ENCODE results near the gene MYO1B.
A peak's percentile ranks its signal among the peaks of the same experiment; 100 is the strongest.

Gene MYO1B

DNA sequence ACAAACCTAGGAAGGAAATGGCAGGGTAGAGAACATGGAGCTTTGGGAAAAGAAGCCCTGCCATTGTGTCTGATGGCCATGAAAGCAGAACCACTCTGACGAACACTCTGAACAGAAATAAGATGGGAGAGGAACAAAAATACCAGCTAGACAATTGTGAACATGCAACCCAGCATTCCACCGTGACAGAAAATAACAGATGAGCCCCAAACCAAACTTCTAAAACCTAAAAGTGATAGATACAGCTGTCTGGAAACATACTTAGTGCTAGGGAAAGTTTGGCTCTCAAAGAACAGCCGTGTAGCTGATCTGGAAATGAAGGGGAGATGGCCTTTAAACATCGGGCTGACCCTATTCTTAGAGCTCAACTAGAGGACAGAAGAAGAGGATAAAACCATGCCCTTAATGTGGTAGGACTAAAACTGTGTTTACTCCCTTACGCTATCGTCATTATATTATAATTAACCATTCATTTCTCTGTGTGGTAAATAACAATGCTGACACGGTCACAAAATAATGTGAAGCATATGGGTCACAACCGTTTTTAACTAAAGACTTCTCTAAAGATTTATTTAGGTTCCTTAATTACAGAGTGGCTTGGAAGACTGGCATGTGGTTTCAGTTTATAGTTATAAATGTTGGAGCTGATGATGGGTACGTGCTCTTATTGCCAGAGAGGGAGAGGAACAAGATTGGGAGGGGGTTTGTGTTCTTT is 80.6 kb downstream of the MYO1B start:
- Histone ChIP-seq H3K4me1 (ENCODE audit: control insufficient read depth in 5 of 5, insufficient read depth in 5 of 5, low read length in 5 of 5) (peaks cover 3 to 22% (median 9%) of the 10 kb centered on the region in 5 donors), H3K9ac (ENCODE audit: low read length in 5 of 5) (no peak overlapping the region), H3K27ac (ENCODE audit: low read depth, low read length) (no peak overlapping the region), H3K4me3 (ENCODE audit: low read depth in 1 of 5, low read length in 5 of 5) (no peak overlapping the region), H3K36me3 (ENCODE audit: control insufficient read depth in 5 of 5, insufficient read depth in 5 of 5, low read length in 5 of 5) (peaks cover 0 to 6% (median 0%) of the 10 kb centered on the region in 5 donors), H3K27me3 (ENCODE audit: control insufficient read depth in 5 of 5, insufficient read depth in 4 of 5, low read length in 5 of 5) (no peaks in the 10 kb centered on the region), H3K9me3 (ENCODE audit: control insufficient read depth in 5 of 5, low read length in 5 of 5) (no peaks in the 10 kb centered on the region)

DNA sequence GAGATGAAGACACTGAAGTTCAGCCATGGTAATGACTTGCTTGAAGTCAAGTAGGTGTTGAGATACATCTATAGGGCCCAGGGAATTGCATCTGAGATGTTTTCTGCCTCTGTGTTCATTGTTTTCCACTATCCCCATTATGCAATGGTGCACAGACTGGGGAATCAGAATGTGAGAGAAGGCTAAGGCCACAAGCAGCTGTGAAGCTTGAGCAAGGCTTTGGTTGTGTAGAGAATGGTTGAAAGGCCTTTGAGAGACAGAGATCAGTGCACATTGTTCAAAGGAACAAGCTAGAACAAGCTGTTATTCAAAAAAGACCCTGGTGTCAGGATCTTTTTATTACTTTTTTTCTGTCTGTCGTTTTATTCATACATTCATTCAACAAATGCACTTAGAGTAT is 82.3 kb downstream of the MYO1B start:
- H3K9ac ChIP-seq (ENCODE audit: low read length in 5 of 5), result no peak overlapping the region
- no peaks in the 10 kb centered on the region for H3K27me3 ChIP-seq (ENCODE audit: control insufficient read depth in 5 of 5, insufficient read depth in 4 of 5, low read length in 5 of 5)
- no peaks in the 10 kb centered on the region for H3K9me3 ChIP-seq (ENCODE audit: control insufficient read depth in 5 of 5, low read length in 5 of 5)
- no peak overlapping the region for H3K27ac ChIP-seq (ENCODE audit: low read depth, low read length)
- no peak overlapping the region for H3K4me3 ChIP-seq (ENCODE audit: low read depth in 1 of 5, low read length in 5 of 5)
- H3K36me3 ChIP-seq (ENCODE audit: control insufficient read depth in 5 of 5, insufficient read depth in 5 of 5, low read length in 5 of 5), result peaks cover 0 to 6% (median 0%) of the 10 kb centered on the region in 5 donors
- H3K4me1 ChIP-seq (ENCODE audit: control insufficient read depth in 5 of 5, insufficient read depth in 5 of 5, low read length in 5 of 5), result peaks cover 0 to 5% (median 0%) of the 10 kb centered on the region in 5 donors

DNA sequence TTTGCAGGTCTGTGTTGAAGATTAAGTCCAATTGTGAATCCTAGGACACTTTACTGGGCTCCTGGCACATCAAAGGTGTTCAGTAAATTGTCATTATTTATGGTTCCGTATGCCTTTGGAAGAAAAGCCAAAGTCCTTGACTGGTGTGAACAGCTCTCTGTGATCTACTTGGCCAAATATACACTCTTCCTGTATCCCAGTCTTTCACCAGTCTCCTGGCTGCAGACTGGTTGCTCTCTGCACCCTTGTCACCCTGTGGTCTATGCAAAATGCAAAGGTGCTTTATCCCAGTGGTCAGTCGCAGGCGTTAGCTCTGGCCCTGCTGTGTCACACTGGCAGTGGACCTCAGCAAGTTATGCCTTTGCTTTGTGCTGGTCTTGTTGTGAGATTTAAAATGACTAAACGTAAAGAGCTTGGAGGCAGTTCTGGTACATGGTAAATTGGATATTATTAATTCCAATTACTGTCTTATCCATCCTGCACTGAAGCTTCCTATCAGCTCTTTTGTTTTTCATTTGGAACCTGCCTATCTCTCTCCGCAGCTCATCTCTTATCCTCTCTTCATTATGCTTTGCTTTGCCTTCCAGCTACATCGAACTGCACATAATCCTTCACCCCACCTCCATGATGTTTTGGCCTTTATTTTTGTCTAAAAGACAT is 83.1 kb downstream of the MYO1B start:
- no peaks in the 10 kb centered on the region for H3K9me3 ChIP-seq (ENCODE audit: control insufficient read depth in 5 of 5, low read length in 5 of 5)
- peaks cover 0 to 6% (median 0%) of the 10 kb centered on the region in 5 donors for H3K36me3 ChIP-seq (ENCODE audit: control insufficient read depth in 5 of 5, insufficient read depth in 5 of 5, low read length in 5 of 5)
- no peaks in the 10 kb centered on the region for H3K4me1 ChIP-seq (ENCODE audit: control insufficient read depth in 5 of 5, insufficient read depth in 5 of 5, low read length in 5 of 5)
- H3K27ac ChIP-seq (ENCODE audit: low read depth, low read length), result no peak overlapping the region
- H3K27me3 ChIP-seq (ENCODE audit: control insufficient read depth in 5 of 5, insufficient read depth in 4 of 5, low read length in 5 of 5), result no peaks in the 10 kb centered on the region
- H3K9ac ChIP-seq (ENCODE audit: low read length in 5 of 5), result no peak overlapping the region
- no peak overlapping the region for H3K4me3 ChIP-seq (ENCODE audit: low read depth in 1 of 5, low read length in 5 of 5)

DNA sequence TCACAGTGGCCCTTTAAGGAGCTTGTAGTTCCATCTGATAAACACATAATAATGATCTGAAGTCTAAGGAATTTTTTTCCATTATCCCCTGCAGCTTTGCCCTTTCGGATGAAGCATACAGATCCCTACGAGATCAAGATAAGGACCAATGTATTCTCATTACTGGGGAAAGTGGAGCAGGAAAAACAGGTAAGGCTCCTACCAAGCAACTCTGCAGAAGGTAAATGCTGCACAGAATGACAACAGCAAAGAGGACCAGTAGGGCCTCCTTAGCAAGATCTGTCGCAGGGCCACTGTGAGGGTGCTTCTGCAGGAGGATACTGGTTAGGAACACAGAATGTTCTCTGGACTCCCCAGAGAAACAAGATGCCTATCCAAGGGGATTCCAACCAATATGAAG is 84.6 kb downstream of the MYO1B start:
- no peak overlapping the region for H3K4me3 ChIP-seq (ENCODE audit: low read depth in 1 of 5, low read length in 5 of 5)
- peaks cover 0 to 2% (median 0%) of the 10 kb centered on the region in 5 donors for H3K4me1 ChIP-seq (ENCODE audit: control insufficient read depth in 5 of 5, insufficient read depth in 5 of 5, low read length in 5 of 5)
- no peaks in the 10 kb centered on the region for H3K9me3 ChIP-seq (ENCODE audit: control insufficient read depth in 5 of 5, low read length in 5 of 5)
- H3K27ac ChIP-seq (ENCODE audit: low read depth, low read length), result no peak overlapping the region
- H3K36me3 ChIP-seq (ENCODE audit: control insufficient read depth in 5 of 5, insufficient read depth in 5 of 5, low read length in 5 of 5), result peaks cover 0 to 6% (median 0%) of the 10 kb centered on the region in 5 donors
- no peaks in the 10 kb centered on the region for H3K27me3 ChIP-seq (ENCODE audit: control insufficient read depth in 5 of 5, insufficient read depth in 4 of 5, low read length in 5 of 5)
- H3K9ac ChIP-seq (ENCODE audit: low read length in 5 of 5), result no peak overlapping the region

DNA sequence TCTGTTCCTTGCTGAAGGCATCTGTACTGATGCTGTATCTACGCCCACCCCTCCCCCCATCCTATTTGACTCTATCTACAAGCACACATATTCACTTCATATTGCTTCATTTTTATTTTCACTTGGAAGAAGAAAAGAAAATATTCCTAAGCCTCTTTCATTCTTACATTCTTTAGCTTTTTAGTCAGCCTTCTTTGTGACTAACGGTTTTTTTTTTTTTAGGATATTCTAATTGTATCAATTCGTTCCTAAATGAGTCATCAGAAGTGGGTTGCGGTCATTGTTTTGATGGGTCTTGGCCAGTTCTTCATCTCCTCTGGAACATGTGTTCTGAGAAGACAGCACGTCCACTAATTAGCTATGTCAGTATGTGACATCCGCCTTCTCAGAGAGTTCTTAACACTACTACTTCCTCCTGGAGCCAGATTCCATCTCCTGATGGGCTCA is 88.7 kb downstream of the MYO1B start:
- no peaks in the 10 kb centered on the region for H3K9me3 ChIP-seq (ENCODE audit: control insufficient read depth in 5 of 5, low read length in 5 of 5)

DNA sequence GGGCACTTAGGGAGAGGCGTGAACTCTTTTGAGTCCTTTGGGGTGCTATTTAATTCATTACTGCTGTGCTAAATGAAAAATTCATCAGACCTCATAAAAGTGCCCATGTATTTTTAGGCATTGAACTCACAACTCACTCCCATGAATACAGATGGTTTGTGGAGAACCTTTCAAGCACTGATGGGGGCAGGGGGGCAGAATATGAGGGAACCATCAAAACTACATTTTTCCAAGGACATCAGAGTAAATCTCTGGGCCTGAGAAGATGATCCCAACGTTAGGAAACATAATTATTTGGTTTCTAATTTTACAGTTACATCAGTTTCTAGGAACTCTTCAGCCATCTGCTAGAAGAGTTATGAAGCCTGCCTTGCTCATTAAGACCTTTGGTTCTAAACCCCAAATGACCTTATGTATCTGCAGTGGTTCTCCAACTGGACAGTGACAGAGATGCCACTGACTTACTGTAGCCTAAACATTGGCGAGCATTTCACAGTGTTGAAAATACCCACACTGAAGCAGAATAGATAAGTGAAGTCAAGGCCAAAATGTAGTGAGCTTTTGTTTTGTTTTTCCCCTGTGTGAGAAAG is 90.8 kb downstream of the MYO1B start:
- Histone ChIP-seq H3K27me3 (ENCODE audit: control insufficient read depth in 5 of 5, insufficient read depth in 4 of 5, low read length in 5 of 5) (no peaks in the 10 kb centered on the region), H3K9ac (ENCODE audit: low read length in 5 of 5) (no peak overlapping the region), H3K36me3 (ENCODE audit: control insufficient read depth in 5 of 5, insufficient read depth in 5 of 5, low read length in 5 of 5) (peaks cover 0 to 2% (median 0%) of the 10 kb centered on the region in 5 donors), H3K9me3 (ENCODE audit: control insufficient read depth in 5 of 5, low read length in 5 of 5) (no peaks in the 10 kb centered on the region), H3K27ac (ENCODE audit: low read depth, low read length) (no peak overlapping the region), H3K4me1 (ENCODE audit: control insufficient read depth in 5 of 5, insufficient read depth in 5 of 5, low read length in 5 of 5) (peaks cover 0 to 6% (median 0%) of the 10 kb centered on the region in 5 donors), H3K4me3 (ENCODE audit: low read depth in 1 of 5, low read length in 5 of 5) (no peak overlapping the region)

More for the DNA sequence above, 88.7 kb downstream of the MYO1B start:
- peak overlapping the region; percentile 28 for H3K27ac ChIP-seq (ENCODE audit: low read depth, low read length)
- H3K27me3 ChIP-seq (ENCODE audit: control insufficient read depth in 5 of 5, insufficient read depth in 4 of 5, low read length in 5 of 5), result no peaks in the 10 kb centered on the region
- peaks cover 0 to 6% (median 0%) of the 10 kb centered on the region in 5 donors for H3K36me3 ChIP-seq (ENCODE audit: control insufficient read depth in 5 of 5, insufficient read depth in 5 of 5, low read length in 5 of 5)
- H3K4me1 ChIP-seq (ENCODE audit: control insufficient read depth in 5 of 5, insufficient read depth in 5 of 5, low read length in 5 of 5), result peaks cover 0 to 6% (median 0%) of the 10 kb centered on the region in 5 donors
- H3K4me3 ChIP-seq (ENCODE audit: low read depth in 1 of 5, low read length in 5 of 5), result no peak overlapping the region
- H3K9ac ChIP-seq (ENCODE audit: low read length in 5 of 5), result no peak overlapping the region

DNA sequence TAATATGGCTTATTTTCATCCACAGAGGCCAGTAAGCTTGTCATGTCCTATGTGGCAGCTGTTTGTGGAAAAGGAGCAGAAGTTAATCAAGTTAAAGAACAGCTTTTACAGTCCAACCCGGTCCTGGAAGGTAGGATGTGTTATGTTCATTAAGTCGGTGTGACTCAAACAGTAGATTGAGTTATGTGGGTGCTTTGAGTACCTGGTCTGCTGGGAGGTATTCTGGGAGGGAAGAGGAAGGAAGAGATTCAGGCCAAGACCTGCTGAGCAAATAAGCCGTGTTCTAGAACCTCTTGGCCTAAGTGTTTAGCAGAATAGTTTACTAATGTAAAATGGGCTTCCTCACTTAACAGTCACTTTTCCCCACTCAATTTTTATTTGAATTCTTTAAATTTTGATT is 96.2 kb downstream of the MYO1B start:
- no peak overlapping the region for H3K4me3 ChIP-seq (ENCODE audit: low read depth in 1 of 5, low read length in 5 of 5)
- peaks cover 0 to 5% (median 0%) of the 10 kb centered on the region in 5 donors for H3K36me3 ChIP-seq (ENCODE audit: control insufficient read depth in 5 of 5, insufficient read depth in 5 of 5, low read length in 5 of 5)
- no peaks in the 10 kb centered on the region for H3K9me3 ChIP-seq (ENCODE audit: control insufficient read depth in 5 of 5, low read length in 5 of 5)
- H3K4me1 ChIP-seq (ENCODE audit: control insufficient read depth in 5 of 5, insufficient read depth in 5 of 5, low read length in 5 of 5), result peaks cover 0 to 15% (median 0%) of the 10 kb centered on the region in 5 donors
- no peak overlapping the region for H3K27ac ChIP-seq (ENCODE audit: low read depth, low read length)
- H3K27me3 ChIP-seq (ENCODE audit: control insufficient read depth in 5 of 5, insufficient read depth in 4 of 5, low read length in 5 of 5), result no peaks in the 10 kb centered on the region
- H3K9ac ChIP-seq (ENCODE audit: low read length in 5 of 5), result no peak overlapping the region

DNA sequence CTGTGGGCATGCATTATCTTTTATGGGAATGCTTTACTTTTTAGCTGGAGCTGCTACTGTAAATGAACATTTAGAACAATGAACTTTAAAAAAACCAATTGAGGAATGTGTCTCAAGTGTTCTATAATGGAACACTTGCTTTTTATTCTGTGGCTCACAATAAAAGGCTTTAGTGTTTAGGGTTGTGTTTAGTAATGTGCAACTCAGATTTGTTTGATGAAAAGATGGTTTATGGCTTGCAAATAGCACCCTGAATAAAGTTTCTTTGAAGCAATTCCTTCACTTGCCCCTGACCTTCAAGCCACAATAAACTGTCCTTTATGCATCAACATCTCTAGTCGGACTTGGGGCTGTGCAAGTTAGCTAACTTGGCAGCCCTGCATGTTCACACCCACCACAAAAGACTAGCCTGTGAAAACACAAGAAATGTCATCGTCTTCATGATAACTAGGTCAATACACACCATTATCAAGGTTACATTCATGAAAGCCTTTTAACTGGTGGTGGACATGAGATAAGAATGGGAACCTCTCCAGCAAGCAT is 98.7 kb downstream of the MYO1B start:
- Histone ChIP-seq H3K9ac (ENCODE audit: low read length in 5 of 5) (no peak overlapping the region), H3K36me3 (ENCODE audit: control insufficient read depth in 5 of 5, insufficient read depth in 5 of 5, low read length in 5 of 5) (peaks cover 0 to 7% (median 5%) of the 10 kb centered on the region in 5 donors), H3K27ac (ENCODE audit: low read depth, low read length) (no peak overlapping the region)

DNA sequence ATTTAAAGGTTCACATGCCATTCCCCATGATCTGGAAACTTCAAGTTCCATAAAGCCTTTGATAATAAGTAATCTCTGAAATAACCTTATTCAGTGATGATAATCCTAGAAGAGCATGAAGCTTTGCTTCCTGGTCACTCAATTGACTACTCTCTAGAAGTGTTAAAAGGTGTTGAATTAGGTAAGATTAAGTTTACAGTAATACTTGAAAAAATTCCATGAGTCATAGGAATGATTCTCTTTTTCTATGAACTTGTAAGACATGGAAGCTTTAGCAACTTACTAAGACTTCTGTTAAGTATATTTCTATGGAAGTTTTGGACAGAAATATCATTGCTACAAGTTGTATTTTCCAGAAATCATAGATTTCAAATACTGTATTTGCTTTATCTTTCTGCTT is 100.6 kb downstream of the MYO1B start:
- no peak overlapping the region for H3K4me3 ChIP-seq (ENCODE audit: low read depth in 1 of 5, low read length in 5 of 5)
- H3K36me3 ChIP-seq (ENCODE audit: control insufficient read depth in 5 of 5, insufficient read depth in 5 of 5, low read length in 5 of 5), result peaks cover 0 to 9% (median 5%) of the 10 kb centered on the region in 5 donors
- no peaks in the 10 kb centered on the region for H3K27me3 ChIP-seq (ENCODE audit: control insufficient read depth in 5 of 5, insufficient read depth in 4 of 5, low read length in 5 of 5)
- H3K27ac ChIP-seq (ENCODE audit: low read depth, low read length), result no peak overlapping the region
- no peaks in the 10 kb centered on the region for H3K9me3 ChIP-seq (ENCODE audit: control insufficient read depth in 5 of 5, low read length in 5 of 5)
- peaks cover 0 to 14% (median 0%) of the 10 kb centered on the region in 5 donors for H3K4me1 ChIP-seq (ENCODE audit: control insufficient read depth in 5 of 5, insufficient read depth in 5 of 5, low read length in 5 of 5)
- H3K9ac ChIP-seq (ENCODE audit: low read length in 5 of 5), result no peak overlapping the region

More for the DNA sequence above, 98.7 kb downstream of the MYO1B start:
- Histone ChIP-seq H3K27me3 (ENCODE audit: control insufficient read depth in 5 of 5, insufficient read depth in 4 of 5, low read length in 5 of 5) (no peaks in the 10 kb centered on the region), H3K4me3 (ENCODE audit: low read depth in 1 of 5, low read length in 5 of 5) (no peak overlapping the region), H3K9me3 (ENCODE audit: control insufficient read depth in 5 of 5, low read length in 5 of 5) (no peaks in the 10 kb centered on the region), H3K4me1 (ENCODE audit: control insufficient read depth in 5 of 5, insufficient read depth in 5 of 5, low read length in 5 of 5) (peaks cover 0 to 14% (median 0%) of the 10 kb centered on the region in 5 donors)
